Dedifferentiated amniotic fluid mesenchymal stem cell (primary cell): ENCODE measurements around the gene FBXO45.
A peak's percentile ranks its signal among the peaks of the same experiment; 100 is the strongest.
"Not testable (repeated sequence)": the region's sequence is repeated elsewhere in the genome, so short reads cannot be mapped to it uniquely, and the experiment has no call there.

Source experiments
- DNase-seq: peaks from one replicate; pipeline ENCODE4 v3.0.0-alpha.2; 2016; ENCODE audit errors: extremely low spot score

FBXO45 gene

DNA sequence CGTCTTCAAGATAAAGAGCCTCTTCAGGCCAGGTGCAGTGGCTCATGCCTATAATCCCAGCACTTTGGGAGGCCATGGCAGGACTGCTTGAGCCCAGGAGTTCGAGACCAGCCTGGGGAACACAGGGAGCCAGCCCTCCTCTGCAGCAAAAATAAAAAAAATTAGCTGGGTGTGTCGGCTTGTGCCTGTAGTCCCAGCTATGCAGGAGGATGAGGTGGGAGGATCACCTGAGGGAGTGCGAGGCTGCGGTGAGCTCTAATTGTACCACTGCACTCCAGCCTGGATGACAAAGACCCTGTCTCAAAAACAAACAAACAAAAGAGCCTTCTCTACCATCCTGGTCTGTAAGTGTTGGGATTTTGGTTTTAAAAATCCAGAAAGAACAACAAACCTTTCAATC, 11.2 kb upstream of the FBXO45 start:
- DNase-seq = no peak

DNA sequence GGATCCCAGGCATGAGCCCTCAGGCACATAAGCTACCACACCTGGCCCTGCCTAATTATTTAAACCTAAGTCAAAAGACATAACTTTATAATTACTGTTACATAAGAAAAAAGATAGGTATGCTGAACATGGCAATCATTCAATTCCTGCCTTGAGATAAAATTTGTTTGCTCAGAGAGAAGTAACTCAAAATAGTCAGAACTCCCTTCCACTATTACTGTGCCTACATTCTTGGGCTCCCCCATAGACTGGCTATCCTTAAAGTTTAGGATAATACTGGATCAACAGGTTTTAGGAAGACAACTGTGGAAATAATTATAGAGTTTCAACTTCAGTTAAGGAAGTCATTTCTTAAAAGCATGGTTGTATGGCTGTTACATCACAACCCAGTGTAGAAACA, 10.0 kb upstream of the FBXO45 start:
- no peak for DNase-seq

DNA sequence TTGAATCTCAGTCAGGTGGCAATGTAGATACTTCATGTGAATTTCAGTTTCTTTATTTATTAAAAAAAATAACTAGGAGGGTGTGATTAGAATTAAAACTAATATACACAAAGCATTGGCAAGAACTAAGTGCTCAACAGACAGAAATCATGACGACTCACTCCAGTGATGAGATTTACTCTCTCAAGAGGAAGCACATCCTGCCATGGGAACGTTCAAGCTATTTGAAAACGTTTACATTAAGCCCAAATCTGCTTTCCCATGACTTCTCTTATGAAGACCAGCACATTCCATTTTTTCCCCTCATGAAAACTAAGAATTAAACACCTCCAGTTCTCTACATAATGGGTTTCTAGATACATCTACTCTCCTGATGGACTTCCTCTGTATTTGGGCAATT, 8.6 kb upstream of the FBXO45 start:
- DNase-seq = no peak

DNA sequence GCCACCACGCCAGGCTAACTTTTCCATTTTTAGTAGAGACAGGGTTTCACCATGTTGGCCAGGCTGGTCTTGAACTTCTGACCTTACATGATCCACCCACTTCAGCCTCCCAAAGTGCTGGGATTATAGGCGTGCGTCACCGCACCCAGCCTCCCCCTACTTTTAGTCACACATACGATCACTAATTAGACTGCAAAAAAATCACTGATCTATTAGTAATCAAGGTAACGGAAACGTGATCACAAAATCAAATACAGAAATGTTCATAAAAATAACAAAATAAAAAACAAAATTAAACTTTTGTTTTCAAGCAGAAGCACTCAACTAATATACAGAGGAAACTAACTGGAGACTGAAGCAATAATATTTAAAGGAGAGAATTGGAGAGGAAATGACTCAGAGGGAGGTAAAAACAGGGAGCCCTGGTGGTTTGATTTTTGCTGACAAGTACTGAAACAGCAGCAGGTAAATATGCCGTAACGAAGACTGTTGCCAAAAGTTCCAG, 4.7 kb upstream of the FBXO45 start:
- no peak for DNase-seq

DNA sequence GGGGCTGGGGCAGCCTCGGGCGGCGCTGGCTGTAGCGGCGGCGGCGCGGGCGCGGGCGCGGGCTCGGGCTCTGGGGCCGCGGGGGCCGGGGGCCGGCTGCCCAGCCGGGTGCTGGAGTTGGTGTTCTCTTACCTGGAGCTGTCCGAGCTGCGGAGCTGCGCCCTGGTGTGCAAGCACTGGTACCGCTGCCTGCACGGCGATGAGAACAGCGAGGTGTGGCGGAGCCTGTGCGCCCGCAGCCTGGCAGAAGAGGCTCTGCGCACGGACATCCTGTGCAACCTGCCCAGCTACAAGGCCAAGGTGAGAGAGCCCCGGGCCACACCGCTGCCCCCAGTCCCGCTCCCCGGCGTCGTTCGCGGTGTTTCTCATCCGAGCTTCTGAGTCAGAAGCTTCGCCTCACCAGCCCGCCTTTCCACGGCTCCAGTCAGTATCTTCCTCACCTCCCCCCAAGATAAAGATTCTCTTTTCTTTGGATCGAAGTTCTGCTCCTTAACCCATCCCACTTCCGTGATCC, 600 bp downstream of the FBXO45 start:
- DNase-seq = no peak

DNA sequence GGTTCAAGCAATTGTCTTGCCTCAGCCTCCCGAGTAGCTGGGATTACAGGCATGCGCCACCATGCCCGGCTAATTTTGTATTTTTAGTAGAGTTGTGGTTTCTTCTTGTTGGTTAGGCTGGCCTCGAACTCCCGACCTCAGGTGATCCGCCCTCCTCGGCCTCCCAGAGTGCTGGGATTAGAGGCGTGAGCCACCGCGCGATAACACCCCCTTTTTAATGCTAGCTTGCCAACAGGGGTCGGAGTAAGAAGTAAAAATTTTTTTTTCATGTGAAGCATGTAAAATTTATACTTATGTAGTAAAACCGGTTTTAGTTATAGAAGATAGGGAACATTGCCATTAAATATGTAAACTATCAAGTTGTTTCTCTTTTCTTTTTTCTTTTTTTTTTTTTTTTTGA, 1.9 kb downstream of the FBXO45 start:
- not testable (repeated sequence) for DNase-seq

DNA sequence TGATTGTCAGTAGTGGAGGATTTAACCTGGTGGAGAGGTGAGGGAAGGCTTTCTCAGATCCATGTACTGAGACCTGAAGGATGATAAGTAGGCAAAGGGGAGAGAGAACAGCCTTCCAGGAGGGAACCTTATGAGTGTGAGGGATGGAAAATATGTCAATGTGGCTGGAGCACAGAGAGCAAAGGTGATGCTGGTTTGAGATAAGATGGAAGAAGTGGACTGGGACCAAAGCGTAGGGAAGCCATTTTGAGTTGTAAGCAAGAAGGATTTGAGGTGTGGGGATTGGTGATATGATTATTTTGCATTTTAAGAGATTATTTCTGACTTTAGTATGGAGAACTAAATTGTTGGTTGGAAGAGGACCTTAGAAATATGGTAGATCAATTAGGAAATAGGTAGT, 3.9 kb downstream of the FBXO45 start:
- DNase-seq = no peak

DNA sequence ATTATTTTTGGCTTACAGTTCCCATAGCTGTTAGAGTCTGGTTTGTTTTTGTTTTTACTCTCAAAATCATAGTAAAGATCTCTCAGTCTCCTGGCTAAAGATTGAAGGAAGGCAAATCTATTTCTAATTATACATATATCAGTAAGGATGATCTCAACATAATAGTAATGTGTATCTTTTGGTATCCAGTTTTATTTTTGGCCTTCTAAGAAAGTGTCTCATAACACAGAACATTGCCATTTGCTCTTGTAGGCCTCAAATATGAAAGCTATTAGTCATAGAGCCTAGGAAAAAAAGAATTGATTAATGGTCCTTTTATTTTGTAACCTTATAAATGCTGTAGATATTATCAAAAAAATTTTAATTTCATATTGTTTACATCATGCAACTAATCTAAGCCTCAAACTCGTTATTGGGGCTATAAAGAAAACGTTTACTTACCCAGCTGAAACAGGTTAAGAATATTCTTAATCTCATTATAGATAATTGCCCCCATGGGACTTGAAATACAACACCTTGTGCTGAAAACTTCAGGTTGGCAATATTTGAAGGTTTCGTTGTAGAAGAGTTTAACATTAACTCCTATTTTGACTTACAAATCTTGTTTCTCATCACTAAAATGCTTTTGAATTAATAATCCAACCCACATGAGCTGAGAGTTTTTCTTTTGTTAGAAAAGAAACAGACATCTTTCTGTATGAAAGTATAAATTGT, 16.7 kb downstream of the FBXO45 start:
- DNase-seq = no peak

DNA sequence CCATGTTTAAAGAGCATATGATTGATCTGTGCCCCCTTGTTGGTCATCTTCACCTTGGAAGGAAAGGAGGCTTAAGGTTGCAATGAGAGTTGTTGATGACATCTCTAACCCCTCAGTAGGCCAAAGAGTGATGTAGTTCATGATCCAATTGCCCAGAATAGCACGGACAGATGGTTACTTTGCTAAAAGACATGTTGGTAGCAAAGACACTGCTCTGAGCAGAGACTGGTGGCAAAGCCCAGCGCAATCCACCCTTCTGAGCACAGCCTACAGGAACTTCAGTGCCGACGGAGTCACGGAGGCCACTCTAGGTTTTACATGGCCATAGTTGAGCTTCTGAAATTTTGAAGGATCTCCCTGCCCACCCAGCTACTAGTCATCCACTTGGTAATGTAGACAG, 21.8 kb downstream of the FBXO45 start:
- no peak for DNase-seq

DNA sequence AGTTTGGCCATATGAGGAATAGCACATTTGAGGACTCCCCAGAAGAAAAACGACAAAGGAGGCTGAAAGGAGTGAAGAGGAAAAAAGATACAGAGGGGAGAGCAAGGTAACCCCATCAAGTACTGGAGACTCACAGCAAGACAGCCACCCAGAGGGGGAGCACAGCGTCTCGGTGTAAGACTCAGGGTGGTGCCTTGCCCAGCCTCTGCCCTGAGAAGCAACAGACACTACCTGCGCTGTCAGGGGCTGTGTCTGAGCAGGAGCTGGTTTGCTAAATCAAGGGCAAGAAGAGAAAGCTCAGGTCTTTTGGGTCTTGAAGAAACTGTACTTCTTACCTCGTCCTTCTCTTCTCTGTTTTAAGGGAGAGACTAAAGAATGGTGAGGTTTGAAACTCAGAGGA, 27.9 kb downstream of the FBXO45 start:
- DNase-seq = no peak

DNA sequence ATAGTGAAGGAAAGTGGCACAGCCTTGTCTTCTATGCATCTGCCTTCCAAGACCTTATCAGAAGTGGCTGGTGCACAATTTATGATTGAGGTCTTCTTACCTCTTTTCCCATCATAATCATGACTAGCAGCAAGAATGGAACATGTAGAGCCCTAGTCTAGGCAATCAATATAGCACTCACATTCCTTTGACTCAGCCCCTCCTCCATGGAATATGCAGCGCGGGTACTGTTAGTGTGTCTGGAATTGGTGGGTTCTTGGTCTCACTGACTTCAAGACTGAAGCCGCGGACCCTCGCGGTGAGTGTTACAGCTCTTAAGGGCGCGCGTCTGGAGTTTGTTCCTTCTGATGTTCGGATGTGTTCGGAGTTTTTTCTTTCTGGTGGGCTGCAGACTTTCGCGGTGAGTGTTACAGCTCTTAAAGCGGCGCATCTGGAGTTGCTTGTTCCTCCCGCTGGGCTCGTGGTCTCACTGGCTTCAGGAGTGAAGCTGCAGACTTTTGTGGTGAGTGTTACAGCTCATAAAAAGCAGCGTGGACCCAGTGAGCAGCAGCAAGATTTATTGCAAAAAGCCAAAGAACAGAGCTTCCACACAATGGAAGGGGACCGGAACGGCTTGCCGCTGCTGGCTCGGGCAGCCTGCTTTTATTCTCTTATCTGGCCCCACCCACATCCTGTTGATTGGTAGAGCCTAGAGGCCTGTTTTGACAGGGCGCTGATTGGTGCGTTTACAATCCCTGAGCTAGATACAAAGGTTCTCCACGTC, 29.7 kb downstream of the FBXO45 start:
- not testable (repeated sequence) for DNase-seq

DNA sequence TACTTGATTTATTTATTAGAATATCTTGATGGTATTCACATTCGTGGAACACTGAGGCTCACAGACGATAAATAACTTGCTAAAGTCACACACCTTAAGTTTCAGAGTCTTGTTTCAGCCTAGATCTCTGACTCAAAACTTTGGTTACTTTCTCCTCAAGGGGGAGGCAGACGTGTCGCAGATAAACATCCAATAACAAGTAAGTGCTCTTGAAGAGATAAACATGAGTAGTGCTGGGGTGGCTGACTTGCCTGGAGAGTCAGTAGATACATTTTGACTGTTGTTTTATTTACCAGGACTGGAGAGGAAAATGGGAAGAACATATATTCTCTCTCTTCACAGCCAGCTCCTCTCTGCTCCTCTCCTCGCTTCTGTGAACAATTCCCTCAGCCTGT, 31.3 kb downstream of the FBXO45 start:
- DNase-seq = no peak

DNA sequence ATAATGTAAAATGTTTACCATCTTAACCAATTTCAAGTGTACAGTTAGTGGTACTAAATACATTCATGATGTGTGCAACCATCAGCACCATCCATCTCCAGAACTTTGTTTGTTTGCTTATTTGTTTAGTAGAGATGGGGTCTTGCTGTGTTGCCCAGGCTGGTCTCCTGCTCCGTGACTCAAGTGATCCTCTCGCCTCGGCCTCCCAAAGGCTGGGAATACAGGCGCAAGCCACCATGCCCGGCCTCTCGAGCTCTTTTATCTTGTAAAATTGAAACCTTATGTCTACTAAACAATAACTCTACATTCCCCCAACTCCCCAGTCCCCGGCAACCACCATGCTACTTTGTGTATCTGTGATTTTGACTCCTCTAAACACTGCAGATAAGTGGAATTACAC, 31.9 kb downstream of the FBXO45 start:
- no peak for DNase-seq

DNA sequence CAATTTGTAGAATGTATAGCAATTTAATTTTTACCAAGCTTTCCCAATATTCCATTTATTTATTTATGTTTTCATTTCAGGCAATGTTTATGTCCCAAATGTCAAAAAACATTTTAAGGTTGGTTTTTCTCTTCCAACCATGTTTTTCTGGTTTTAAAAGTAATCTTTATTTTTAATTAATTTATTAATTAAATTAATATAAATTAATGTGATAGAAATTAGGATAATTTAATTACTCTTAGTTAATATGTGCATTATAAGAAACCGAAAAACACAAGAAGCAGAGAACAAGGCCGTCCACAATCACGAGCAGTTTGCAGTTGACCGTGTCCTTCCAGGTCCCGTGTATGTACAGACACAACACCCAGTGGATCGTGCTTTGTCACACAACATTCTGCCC, 34.2 kb downstream of the FBXO45 start:
- DNase-seq = no peak

DNA sequence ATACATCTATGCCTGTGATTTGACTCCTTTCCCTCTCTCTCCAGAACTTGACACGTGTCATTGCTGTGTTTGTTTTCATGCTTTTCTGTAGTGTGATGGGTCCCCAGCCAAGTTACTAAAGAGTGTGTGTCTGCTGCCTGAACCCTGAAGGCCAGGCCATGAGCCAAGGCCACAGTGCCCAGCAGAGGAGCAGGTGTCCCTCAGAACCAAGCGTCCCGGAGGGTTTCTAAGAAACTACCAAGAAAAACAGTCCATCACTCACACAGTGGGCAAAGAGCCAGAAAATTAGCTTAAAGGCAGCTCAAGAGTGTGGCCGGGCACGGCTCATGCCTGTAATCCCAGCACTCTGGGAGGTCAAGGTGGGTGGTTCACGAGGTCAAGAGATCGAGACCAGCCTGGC, 35.2 kb downstream of the FBXO45 start:
- DNase-seq = no peak

DNA sequence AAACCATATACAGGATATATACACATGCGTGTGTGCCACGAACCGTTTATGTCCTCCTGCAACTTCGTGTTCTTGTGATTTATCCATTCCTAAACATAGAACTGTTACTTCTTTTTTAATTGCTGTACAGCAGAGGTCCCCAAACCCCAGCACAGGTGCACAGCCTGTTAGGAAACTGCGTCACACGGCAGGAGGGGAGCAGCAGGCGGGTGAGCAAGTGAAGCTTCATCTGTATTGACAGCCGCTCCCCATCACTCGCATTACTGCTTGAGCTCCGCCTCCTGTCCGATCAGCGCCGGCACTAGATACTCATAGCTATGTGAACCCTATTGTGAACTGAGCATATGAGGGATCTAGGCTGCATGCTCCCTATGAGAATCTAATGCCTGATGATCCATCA, 36.1 kb downstream of the FBXO45 start:
- DNase-seq = no peak

DNA sequence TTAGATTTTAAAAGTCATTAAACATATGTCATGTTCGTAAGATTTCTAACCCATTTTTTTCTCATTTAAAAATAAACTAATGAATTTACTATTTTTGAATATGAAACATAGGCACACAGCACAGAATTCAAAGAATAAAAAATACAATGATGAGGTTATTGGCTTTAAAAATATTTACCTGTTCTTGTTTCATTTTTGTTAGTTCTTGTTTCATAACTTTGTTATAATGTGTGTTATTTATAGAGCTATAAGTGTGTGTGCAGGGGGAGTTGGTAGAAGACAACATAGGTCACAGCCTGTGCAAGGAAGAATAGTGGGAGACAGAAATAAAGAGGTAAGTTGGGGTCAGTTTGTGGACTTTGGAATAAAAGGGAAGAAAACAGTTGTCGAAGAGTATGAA, 40.2 kb downstream of the FBXO45 start:
- DNase-seq = no peak

DNA sequence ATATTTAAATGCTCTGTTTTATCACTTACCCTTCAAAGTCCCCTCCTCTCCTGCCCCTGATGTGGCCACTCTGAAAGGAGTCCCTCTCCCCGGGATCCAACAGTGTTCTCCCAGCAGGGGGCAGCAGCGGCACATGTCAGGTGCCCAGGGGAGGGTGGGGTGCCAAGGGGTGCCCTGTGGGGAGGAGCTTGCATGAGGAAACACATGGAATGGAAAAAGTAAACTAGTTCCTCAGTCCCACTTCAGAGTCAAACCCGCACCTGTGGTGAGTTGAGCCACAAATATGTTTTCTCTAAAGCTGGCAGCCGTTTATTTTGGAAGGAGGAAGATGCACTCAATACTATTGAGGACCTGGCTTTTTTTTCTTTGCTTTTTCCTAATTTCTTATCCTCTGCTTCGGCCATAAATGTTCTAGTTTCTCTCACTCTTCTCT, 40.9 kb downstream of the FBXO45 start:
- peak; percentile 69 for DNase-seq

DNA sequence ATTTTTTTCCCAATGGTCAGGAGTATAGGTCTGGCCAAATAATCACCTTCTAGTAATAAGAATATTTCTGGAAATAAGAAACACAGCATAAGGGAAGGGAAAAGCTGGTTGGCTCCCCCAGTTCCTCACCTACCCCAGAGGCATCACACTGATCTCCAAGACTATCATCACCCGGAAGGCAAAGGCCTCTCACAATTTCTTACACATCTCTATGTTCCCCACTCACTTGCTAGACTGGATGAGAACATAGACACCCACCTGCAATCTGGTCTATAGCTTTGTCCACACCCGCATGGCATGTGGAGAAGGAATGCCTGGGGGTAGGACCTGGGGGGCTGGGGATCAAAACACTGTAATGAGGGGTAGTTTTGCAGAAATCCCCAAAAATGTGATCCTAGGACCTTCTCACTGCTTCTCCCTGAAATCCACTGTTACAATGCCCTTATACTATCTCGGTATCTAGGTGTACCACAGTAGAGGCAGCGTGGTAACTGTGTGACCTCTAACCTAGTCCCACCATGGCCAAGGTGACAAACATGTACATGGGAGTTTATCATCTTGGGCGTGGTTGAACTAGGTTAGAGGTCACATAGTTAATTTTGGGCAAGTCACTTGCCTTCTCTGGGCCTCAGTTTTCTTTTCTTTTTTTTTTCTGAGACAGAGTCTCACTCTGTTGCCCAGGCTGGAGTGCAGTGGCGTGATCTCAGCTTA, 41.5 kb downstream of the FBXO45 start:
- DNase-seq = no peak

DNA sequence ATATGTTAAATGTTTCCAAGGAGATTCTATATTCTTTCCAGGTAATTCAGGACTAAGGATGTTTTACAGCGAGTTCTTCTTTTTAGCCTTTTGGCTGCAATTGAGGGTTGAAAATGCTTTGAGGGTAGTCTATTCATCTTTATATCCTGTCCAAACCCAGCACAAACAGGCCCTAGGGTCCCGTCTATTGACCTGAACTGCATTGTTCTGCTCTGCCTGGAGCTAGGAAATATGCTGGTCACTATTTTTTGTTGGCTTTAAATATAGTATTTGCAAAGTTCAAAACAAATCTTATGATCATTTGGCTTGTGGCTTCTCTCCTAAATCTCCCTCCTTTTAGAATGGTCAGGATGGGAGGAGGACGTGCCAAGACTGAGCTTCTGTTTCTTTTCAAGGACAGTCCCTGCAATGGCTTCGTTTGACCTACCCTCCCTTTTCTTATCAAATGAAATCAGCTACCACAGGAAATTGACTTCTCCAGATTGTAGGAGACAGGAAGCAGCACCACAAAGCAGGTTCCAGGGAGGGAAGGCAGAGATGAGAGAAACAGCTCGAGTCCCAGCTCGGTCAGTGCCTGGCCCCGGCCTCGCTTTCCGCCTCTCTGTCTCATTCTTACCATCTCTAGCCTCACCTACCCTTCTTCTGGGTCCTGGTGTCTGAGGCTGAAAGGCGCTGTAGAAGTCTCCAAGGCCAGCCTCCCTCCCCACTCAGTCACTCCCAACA, 43.5 kb downstream of the FBXO45 start:
- DNase-seq = no peak

DNA sequence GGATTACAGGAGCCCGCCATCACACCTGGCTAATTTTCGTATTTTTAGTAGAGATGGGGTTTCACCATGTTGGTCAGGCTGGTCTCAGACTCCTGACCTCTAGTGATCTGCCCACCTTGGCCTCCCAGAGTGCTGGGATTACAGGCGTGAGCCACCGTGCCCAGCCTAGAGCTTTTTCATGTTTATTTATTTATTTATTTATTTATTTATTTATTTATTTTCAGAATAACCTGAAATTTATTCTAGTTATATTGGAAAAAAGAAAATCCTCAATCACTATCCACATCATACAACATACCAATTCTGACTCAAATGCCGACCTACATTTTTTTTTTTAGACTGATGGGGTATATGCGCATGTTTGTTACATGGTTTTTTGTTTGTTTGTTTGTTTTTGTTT, 46.8 kb downstream of the FBXO45 start:
- not testable (repeated sequence) for DNase-seq

DNA sequence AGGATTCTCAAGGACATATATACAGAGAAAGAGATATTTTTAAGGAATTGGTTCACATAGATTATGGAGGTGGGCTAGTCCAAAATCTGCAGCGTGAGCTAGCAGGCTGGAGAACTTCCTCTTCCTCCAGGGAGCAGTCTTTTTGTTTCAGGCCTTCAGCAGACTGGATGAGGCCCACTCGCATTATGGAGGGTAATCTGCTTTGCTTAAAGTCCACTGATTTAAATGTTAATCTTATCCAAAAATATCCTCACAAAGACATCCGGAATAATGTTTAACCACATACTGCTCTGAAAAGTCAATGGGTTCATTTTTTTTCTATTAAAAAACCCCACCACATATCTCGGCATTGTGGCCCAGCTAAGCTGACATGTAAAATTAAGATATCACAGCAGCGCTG, 48.8 kb downstream of the FBXO45 start:
- no peak for DNase-seq
